ENCODE results near the gene ZNF74. TPM values are rescaled to one million over a fixed set of nuclear protein-coding genes. Genes with fewer than 3 reads are reported as not detected.
"Not testable (repeated sequence)": the region's sequence is repeated elsewhere in the genome, so short reads cannot be mapped to it uniquely, and the experiment has no call there.

The ZNF74 gene
- total RNA-seq, 4 donors from 2014 or later: 3.0 to 6.9 (median 4.9) TPM

- Histone ChIP-seq H3K9me3 (no peaks in the 10 kb centered on the region), H3K27ac (no peak overlapping the region), H3K27me3 (no peaks in the 10 kb centered on the region), H3K4me3 (no peak overlapping the region), H3K36me3 (peaks cover 0 to 11% of the 10 kb centered on the region in 2 donors), H3K4me1 (no peaks in the 10 kb centered on the region)
- in situ Hi-C loops (cut with MboI; ENCODE audit: low sequenced_read_pairs in 4 of 4): loop anchor here in 2 of 4 donors (25.0 kb wide), 1 partner anchor 280 kb away; no protein-coding TSS in a partner anchor
- ATAC-seq: no peak
- TF ChIP-seq, protein P1, sequence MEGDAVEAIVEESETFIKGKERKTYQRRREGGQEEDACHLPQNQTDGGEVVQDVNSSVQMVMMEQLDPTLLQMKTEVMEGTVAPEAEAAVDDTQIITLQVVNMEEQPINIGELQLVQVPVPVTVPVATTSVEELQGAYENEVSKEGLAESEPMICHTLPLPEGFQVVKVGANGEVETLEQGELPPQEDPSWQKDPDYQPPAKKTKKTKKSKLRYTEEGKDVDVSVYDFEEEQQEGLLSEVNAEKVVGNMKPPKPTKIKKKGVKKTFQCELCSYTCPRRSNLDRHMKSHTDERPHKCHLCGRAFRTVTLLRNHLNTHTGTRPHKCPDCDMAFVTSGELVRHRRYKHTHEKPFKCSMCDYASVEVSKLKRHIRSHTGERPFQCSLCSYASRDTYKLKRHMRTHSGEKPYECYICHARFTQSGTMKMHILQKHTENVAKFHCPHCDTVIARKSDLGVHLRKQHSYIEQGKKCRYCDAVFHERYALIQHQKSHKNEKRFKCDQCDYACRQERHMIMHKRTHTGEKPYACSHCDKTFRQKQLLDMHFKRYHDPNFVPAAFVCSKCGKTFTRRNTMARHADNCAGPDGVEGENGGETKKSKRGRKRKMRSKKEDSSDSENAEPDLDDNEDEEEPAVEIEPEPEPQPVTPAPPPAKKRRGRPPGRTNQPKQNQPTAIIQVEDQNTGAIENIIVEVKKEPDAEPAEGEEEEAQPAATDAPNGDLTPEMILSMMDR (IDR thresholded peaks at IDR 0.05 in 4 of 5, conservative IDR thresholded peaks at IDR 0.05 in 1 of 5): no peak
- TF ChIP-seq POLR2A (IDR thresholded peaks at IDR 0.05): no peak
- intact Hi-C loops (cut with DNase I; ENCODE audit: low total_unique reads): no loop called here
- no peak for DNase-seq
Measured at GRCh38 chr22:20406686-20407408, 12.9 kb downstream of the ZNF74 start.

- no peaks in the 10 kb centered on the region for H3K9me3 ChIP-seq
- in situ Hi-C loops (cut with MboI; ENCODE audit: low sequenced_read_pairs in 4 of 4) (loop anchor here in 2 of 4 donors (25.0 kb wide), 1 partner anchor 279 kb away; no protein-coding TSS in a partner anchor), intact Hi-C loops (cut with DNase I; ENCODE audit: low total_unique reads) (no loop called here)
- DNase-seq: no peak
- no peaks in the 10 kb centered on the region for H3K27me3 ChIP-seq
- no peaks in the 10 kb centered on the region for H3K4me1 ChIP-seq
- no peak overlapping the region for H3K4me3 ChIP-seq
- TF ChIP-seq, protein P1 (IDR thresholded peaks at IDR 0.05 in 4 of 5, conservative IDR thresholded peaks at IDR 0.05 in 1 of 5): no peak
- no peak for TF ChIP-seq POLR2A (IDR thresholded peaks at IDR 0.05)
- no peak overlapping the region for H3K27ac ChIP-seq
- ATAC-seq: no peak
- peaks cover 0 to 11% of the 10 kb centered on the region in 2 donors for H3K36me3 ChIP-seq
Measured at GRCh38 chr22:20407829-20408228, 13.9 kb downstream of the ZNF74 start.

DNA sequence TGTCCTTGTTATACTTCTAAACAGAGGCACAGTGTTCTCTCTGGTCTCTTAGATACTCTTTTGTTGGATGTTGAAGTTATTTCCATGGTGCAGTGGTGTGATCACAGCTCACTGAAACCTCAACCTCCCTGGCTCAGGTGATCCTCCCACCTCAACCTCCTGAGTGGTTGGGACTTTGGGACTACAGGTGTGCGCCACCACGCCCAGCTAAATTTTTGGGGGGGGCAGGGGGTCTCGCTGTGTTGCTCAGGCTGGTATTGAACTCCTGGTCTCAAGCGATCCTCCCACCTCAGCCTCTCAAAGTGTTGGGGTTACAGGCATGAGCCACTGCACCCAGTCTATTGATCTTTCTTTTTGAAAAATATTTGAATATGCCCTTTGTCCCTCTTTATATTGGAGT, 14.9 kb downstream of the ZNF74 start:
- H3K27me3 ChIP-seq: no peaks in the 10 kb centered on the region
- ATAC-seq (no peak), DNase-seq (no peak)
- H3K4me3 ChIP-seq: no peak overlapping the region
- H3K36me3 ChIP-seq: peaks cover 0 to 11% of the 10 kb centered on the region in 2 donors
- in situ Hi-C loops (cut with MboI; ENCODE audit: low sequenced_read_pairs in 4 of 4): loop anchor here in 2 of 4 donors (25.0 kb wide), 1 partner anchor 278 kb away; no protein-coding TSS in a partner anchor
- H3K27ac ChIP-seq: no peak overlapping the region
- H3K4me1 ChIP-seq: no peaks in the 10 kb centered on the region
- TF ChIP-seq, protein P1 (IDR thresholded peaks at IDR 0.05 in 4 of 5, conservative IDR thresholded peaks at IDR 0.05 in 1 of 5): no peak
- no peak for TF ChIP-seq POLR2A (IDR thresholded peaks at IDR 0.05)
- H3K9me3 ChIP-seq: no peaks in the 10 kb centered on the region
- intact Hi-C loops (cut with DNase I; ENCODE audit: low total_unique reads): no loop called here

DNA sequence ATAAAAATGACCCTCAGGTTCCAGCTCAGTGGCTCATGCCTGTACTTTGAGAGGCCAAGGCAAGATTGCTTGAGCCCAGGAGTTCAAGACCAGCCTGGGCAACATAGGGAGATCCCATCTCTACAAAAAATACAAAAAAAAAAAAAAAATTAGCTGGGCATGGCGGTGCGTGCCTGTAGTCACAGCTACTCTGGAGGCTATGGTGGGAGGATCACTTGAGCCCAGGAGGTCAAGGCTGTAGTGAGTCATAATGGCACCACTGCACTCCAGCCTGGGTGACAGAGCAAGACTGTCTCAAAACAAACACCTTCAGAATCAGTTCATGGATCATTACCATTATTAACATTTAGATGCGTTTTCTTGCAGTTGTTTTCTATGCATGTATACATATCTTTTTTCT, 15.4 kb downstream of the ZNF74 start:
- DNase-seq: not testable (repeated sequence)
- in situ Hi-C loops (cut with MboI; ENCODE audit: low sequenced_read_pairs in 4 of 4): loop anchor here in 2 of 4 donors (25.0 kb wide), 1 partner anchor 278 kb away; no protein-coding TSS in a partner anchor

GRCh38 chr22:20412474-20413216, 18.7 kb downstream of the ZNF74 start:
- Histone ChIP-seq H3K27ac (no peak overlapping the region), H3K4me1 (no peaks in the 10 kb centered on the region), H3K9me3 (no peaks in the 10 kb centered on the region), H3K36me3 (no peaks in the 10 kb centered on the region), H3K27me3 (no peaks in the 10 kb centered on the region), H3K4me3 (no peak overlapping the region)
- intact Hi-C loops (cut with DNase I; ENCODE audit: low total_unique reads) (no loop called here), in situ Hi-C loops (cut with MboI; ENCODE audit: low sequenced_read_pairs in 4 of 4) (loop anchor here (5.0 to 25.0 kb wide), 4 partner anchors 45 to 275 kb away; no protein-coding TSS in a partner anchor)
- DNase-seq (no peak), ATAC-seq (no peak)
- TF ChIP-seq POLR2A (IDR thresholded peaks at IDR 0.05): no peak
- TF ChIP-seq, protein P1 (IDR thresholded peaks at IDR 0.05 in 4 of 5, conservative IDR thresholded peaks at IDR 0.05 in 1 of 5): no peak

More for the DNA sequence above, 15.4 kb downstream of the ZNF74 start:
- ATAC-seq; H3K4me3 ChIP-seq; H3K4me1 ChIP-seq; H3K27me3 ChIP-seq; H3K27ac ChIP-seq; intact Hi-C loops (cut with DNase I; ENCODE audit: low total_unique reads); H3K9me3 ChIP-seq: not testable (repeated sequence)
- peaks cover 0 to 11% of the 10 kb centered on the region in 2 donors for H3K36me3 ChIP-seq
